ENCODE results near the gene ATXN7L1. TPM values are rescaled to one million over a fixed set of nuclear protein-coding genes. Genes with fewer than 3 reads are reported as not detected.

The ATXN7L1 gene
- total and polyA plus RNA-seq, 2 of the 8 experiments (the other 6 are each of a cell fraction or from before 2014, with no cell fraction given) = 14.3 to 34.0 TPM

DNA sequence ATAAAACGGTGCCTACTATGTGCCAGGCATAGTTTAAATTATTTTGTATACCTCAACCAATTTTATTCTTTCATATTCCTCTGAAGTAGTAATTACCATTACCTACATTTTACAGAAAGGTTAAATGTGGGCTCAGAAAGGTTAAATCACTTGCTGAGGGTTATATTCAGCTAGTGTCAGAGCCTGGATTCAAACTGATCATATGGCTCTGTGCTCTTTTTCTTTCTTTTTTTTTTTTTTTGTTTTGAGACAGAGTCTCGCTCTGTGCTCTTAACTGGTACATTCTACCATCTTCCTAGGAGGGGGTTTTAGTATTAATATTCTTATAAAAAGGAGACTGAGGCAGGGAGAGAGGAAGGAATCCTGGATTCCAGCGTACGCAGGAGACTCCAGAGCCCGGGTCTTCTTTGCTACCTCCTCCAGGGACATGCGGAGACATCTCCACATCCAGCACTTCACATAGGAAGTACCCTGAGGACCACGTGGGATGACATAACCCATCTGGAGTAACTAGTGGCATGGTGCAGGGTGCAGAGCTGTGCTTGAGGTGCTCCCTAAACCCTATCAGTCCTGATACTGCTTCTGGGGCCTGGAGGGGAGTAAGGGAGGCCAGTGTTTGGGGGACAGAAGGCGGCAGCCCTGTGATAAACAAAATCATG, 29.6 kb upstream of the ATXN7L1 start (continued):
- TF ChIP-seq GTF2F1 (IDR thresholded peaks at IDR 0.05; ENCODE audit: borderline replicate concordance, low read depth, low read length) = no peak
- no peak for TF ChIP-seq SIX5 (IDR thresholded peaks at IDR 0.05; ENCODE audit: low read depth, low read length)
- TF ChIP-seq SP1 (IDR thresholded peaks at IDR 0.05; ENCODE audit: low read depth, low read length) = peak; percentile 78; the same call in 1 of the 2 replicates
- TF ChIP-seq SP2 (IDR thresholded peaks at IDR 0.05; ENCODE audit: low read length) = no peak

All from H1 (cell line).